NCI-H345 (cell line): ENCODE results near the gene SH2D3A.

Experiments used
- DNase-seq: peaks from one replicate; lab custom pipeline; 2025; lab: John Stamatoyannopoulos, UW

SH2D3A gene

GRCh38 chr19:6705931-6706632 is 61.2 kb downstream of the SH2D3A start:
- DNase-seq: no peak
